Measurements from ENCODE around the gene TEKT1. TPM values are rescaled to one million over a fixed set of nuclear protein-coding genes. Genes with fewer than 3 reads are reported as not detected.

Gene TEKT1
- total RNA-seq, 1 donor from 2014 or later: not detected

DNA sequence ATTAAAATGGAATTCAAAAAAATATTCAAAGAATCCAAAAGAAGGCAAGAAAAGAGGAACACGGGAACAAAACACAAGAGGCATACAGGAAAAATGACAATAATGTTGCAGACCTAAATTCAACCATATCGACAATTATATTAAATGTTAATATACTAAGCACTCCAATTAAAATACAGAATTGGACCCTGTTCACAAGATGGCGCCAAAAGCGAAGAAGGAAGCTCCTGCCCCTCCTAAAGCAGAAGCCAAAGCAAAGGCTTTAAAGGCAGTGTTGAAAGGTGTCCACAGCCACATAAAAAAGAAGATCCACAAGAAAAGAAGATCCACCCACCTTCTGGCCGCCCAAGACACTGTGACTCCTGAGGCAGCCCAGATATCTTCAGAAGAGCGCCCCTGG is 82.0 kb downstream of the TEKT1 start:
- Mint-ChIP-seq H3K9me3 (ENCODE audit: low read depth) (no peaks in the 10 kb centered on the region), H3K27ac (no peak overlapping the region), H3K4me1 (ENCODE audit: low read depth) (no peaks in the 10 kb centered on the region), H3K4me3 (ENCODE audit: low read depth) (no peak overlapping the region), H3K27me3 (no peaks in the 10 kb centered on the region), H3K36me3 (ENCODE audit: insufficient read depth) (no peaks in the 10 kb centered on the region)
- TF ChIP-seq, protein P1, sequence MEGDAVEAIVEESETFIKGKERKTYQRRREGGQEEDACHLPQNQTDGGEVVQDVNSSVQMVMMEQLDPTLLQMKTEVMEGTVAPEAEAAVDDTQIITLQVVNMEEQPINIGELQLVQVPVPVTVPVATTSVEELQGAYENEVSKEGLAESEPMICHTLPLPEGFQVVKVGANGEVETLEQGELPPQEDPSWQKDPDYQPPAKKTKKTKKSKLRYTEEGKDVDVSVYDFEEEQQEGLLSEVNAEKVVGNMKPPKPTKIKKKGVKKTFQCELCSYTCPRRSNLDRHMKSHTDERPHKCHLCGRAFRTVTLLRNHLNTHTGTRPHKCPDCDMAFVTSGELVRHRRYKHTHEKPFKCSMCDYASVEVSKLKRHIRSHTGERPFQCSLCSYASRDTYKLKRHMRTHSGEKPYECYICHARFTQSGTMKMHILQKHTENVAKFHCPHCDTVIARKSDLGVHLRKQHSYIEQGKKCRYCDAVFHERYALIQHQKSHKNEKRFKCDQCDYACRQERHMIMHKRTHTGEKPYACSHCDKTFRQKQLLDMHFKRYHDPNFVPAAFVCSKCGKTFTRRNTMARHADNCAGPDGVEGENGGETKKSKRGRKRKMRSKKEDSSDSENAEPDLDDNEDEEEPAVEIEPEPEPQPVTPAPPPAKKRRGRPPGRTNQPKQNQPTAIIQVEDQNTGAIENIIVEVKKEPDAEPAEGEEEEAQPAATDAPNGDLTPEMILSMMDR (IDR thresholded peaks at IDR 0.05; ENCODE audit: unreplicated experiment): no peak
- DNase-seq (ENCODE audit: low spot score, unreplicated experiment): no peak

DNA sequence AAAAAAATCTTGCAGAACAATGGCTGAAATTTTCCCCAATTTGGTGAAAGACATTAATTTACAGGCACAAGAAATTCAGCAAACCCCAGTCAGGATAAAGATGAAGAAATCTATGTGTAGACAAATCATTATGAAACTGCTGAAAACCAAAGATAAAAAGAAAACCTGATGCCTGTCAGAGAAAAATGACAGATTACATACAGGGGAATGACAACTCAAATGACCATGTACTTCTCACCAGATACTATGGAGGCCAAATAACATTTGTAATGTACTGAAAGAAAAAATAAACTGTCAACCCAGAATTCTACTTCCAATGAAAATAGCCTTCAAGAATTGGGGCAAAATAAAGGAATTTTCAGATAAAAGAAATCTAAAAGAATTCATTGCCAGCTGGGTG is 82.9 kb downstream of the TEKT1 start:
- H3K27ac Mint-ChIP-seq: no peak overlapping the region
- TF ChIP-seq, protein P1 (IDR thresholded peaks at IDR 0.05; ENCODE audit: unreplicated experiment): no peak
- no peak for DNase-seq (ENCODE audit: low spot score, unreplicated experiment)
- H3K9me3 Mint-ChIP-seq (ENCODE audit: low read depth): no peaks in the 10 kb centered on the region
- no peaks in the 10 kb centered on the region for H3K4me1 Mint-ChIP-seq (ENCODE audit: low read depth)
- H3K36me3 Mint-ChIP-seq (ENCODE audit: insufficient read depth): no peaks in the 10 kb centered on the region
- H3K4me3 Mint-ChIP-seq (ENCODE audit: low read depth): no peak overlapping the region
- no peaks in the 10 kb centered on the region for H3K27me3 Mint-ChIP-seq

Other genes with a start within 250 kb of the TEKT1 start
- gene KIAA0753, start 191.0 kb downstream of the TEKT1 start, total RNA-seq: 55.9 and 58.2 TPM in 2 replicates
- gene TXNDC17, start 190.7 kb downstream of the TEKT1 start, total RNA-seq: 104 and 105 TPM in 2 replicates
- 17.8 and 18.2 TPM in 2 replicates for gene MED31, start 180.1 kb downstream of the TEKT1 start, total RNA-seq
- gene C17orf100, start 180.0 kb downstream of the TEKT1 start, total RNA-seq: 6.1 TPM in 2 replicates
- 0.93 and 1.1 TPM in 2 replicates for gene SLC13A5, start 118.4 kb downstream of the TEKT1 start, total RNA-seq
- not detected in 2 replicates for gene XAF1, start 75.7 kb downstream of the TEKT1 start, total RNA-seq
- gene FBXO39, start 55.5 kb downstream of the TEKT1 start, total RNA-seq: not detected in 2 replicates
- gene ALOX12, start 164.3 kb upstream of the TEKT1 start, total RNA-seq: not detected in 2 replicates
- gene RNASEK, start 180.9 kb upstream of the TEKT1 start, total RNA-seq: 168 and 178 TPM in 2 replicates
- 0.09 TPM in 1 of 2 replicates, not detected in the other for gene BCL6B, start 191.3 kb upstream of the TEKT1 start, total RNA-seq
- gene SLC16A13, start 204.3 kb upstream of the TEKT1 start, total RNA-seq: 19.6 and 20.3 TPM in 2 replicates
- gene SLC16A11, start 212.4 kb upstream of the TEKT1 start, total RNA-seq: 0.84 and 1.4 TPM in 2 replicates
- not detected in 2 replicates for gene CLEC10A, start 248.5 kb upstream of the TEKT1 start, total RNA-seq